H1 (cell line): ENCODE measurements around the gene LRRC25. TPM values are rescaled to one million over a fixed set of nuclear protein-coding genes. Genes with fewer than 3 reads are reported as not detected.
A peak's percentile ranks its signal among the peaks of the same experiment; 100 is the strongest.

Experiments used
- CTCF ChIA-PET: fragments of 300-600 bp; sonication (Branson Sonifier 250); formaldehyde crosslinking; loops from one replicate; lab custom pipeline; 2021; ENCODE audit not compliant: partially characterized antibody; lab: Charles Lee
- POLR2A ChIA-PET: fragments of 300-600 bp; sonication (Branson Sonifier 250); formaldehyde crosslinking; loops from one replicate; lab custom pipeline; 2021; ENCODE audit warnings: inconsistent platforms; ENCODE audit not compliant: partially characterized antibody; lab: Charles Lee
- DNase-seq, 2 experiments: peaks; one replicate each; pipeline versions ENCODE4 v3.0.0 to v3.0.0-alpha.2; 2010 to 2022; ENCODE audit warnings: low spot score in 2 of 2, low read depth in 1 of 2, mixed read lengths in 1 of 2
- FAIRE-seq: peaks from 2 replicates; lab custom pipeline; 2011; peaks lifted over from hg19 to GRCh38; lab: Jason Lieb, UNC
- H2AFZ ChIP-seq: 2 replicates; pipeline ENCODE4 v1.8.1; 2012; ENCODE audit warnings: low read length, inconsistent platforms
- H2AK5ac ChIP-seq: 2 replicates; pipeline ENCODE4 v1.6.1; 2013; ENCODE audit warnings: low read depth, low read length
- H2BK120ac ChIP-seq: replicated peaks from 2 replicates; pipeline ENCODE3; 2013; ENCODE audit warnings: low read depth, low read length, inconsistent platforms
- H2BK12ac ChIP-seq: 2 replicates; pipeline ENCODE4 v1.6.1; 2013; ENCODE audit warnings: low read depth, low read length
- H2BK15ac ChIP-seq: 2 replicates; pipeline ENCODE4 v1.6.1; 2013; ENCODE audit warnings: low read length
- H2BK20ac ChIP-seq: 2 replicates; pipeline ENCODE4 v1.6.1; 2013; ENCODE audit warnings: low read length
- H2BK5ac ChIP-seq: 2 replicates; pipeline ENCODE4 v1.6.1; 2013; ENCODE audit warnings: low read depth, low read length
- H3K14ac ChIP-seq: 2 replicates; pipeline ENCODE4 v1.6.1; 2013; ENCODE audit warnings: inconsistent platforms; ENCODE audit not compliant: insufficient read length
- H3K18ac ChIP-seq: 2 replicates; pipeline ENCODE4 v1.6.1; 2013; ENCODE audit warnings: low read length; ENCODE audit errors: extremely low read depth
- H3K23ac ChIP-seq: 2 replicates; pipeline ENCODE4 v1.6.1; 2013; ENCODE audit warnings: inconsistent platforms; ENCODE audit not compliant: insufficient read length
- H3K23me2 ChIP-seq: 2 replicates; pipeline ENCODE4 v1.6.1; 2013; ENCODE audit warnings: low read depth, low read length
- H3K27ac ChIP-seq: 2 replicates; pipeline ENCODE4 v1.6.1; 2011; ENCODE audit warnings: low read depth, low read length, inconsistent platforms
- H3K27me3 ChIP-seq, 4 experiments: replicated peaks in 1 of 4; 1 replicate in 1 of 4; 2 replicates in 3 of 4; pipeline versions ENCODE4 v1.6.1 to v1.8.1; 2011 to 2013; ENCODE audit warnings: low read length in 3 of 4, mild to moderate bottlenecking in 3 of 4, inconsistent platforms in 2 of 4, mixed read lengths in 2 of 4, moderate library complexity in 1 of 4; ENCODE audit not compliant: control insufficient read depth in 3 of 4, insufficient read depth in 3 of 4; ENCODE audit errors: extremely low read depth in 1 of 4
- H3K36me3 ChIP-seq, 4 experiments: 2 replicates each; pipeline versions ENCODE4 v1.6.1 to v1.8.1; 2011 to 2013; ENCODE audit warnings: mild to moderate bottlenecking in 4 of 4, low read length in 3 of 4, moderate library complexity in 2 of 4, control low read depth in 1 of 4, inconsistent platforms in 1 of 4; ENCODE audit not compliant: insufficient read depth in 4 of 4, control insufficient read depth in 2 of 4
- H3K4ac ChIP-seq: replicated peaks from 2 replicates; pipeline ENCODE3; 2013; ENCODE audit warnings: low read length, low read depth, mixed read lengths, inconsistent platforms; ENCODE audit not compliant: insufficient read length
- H3K4me1 ChIP-seq, 4 experiments: replicated peaks in 1 of 4; 1 replicate in 1 of 4; 2 replicates in 3 of 4; pipeline versions ENCODE4 v1.6.1 to v1.8.1; 2011 to 2013; ENCODE audit warnings: low read length in 3 of 4, inconsistent platforms in 2 of 4, mixed read lengths in 1 of 4; ENCODE audit not compliant: insufficient read depth in 4 of 4, control insufficient read depth in 3 of 4
- H3K4me2 ChIP-seq, 2 experiments: 2 replicates each; pipeline versions ENCODE4 v1.6.1 to v1.8.1; 2011 to 2013; ENCODE audit warnings: low read depth in 2 of 2, low read length in 2 of 2, control low read depth in 1 of 2, inconsistent platforms in 1 of 2, mild to moderate bottlenecking in 1 of 2; ENCODE audit not compliant: insufficient read depth in 1 of 2
- H3K4me3 ChIP-seq, 4 experiments: fragments of 200-600, 300-600 bp in 1 of 4; sonication (generic), shearing (Covaris generic), sonication (Bioruptor Twin) in 1 of 4; 2 replicates each; pipeline versions ENCODE4 v1.5.1 to v1.8.1; 2011 to 2016; ENCODE audit warnings: low read length in 4 of 4, low read depth in 3 of 4, control low read depth in 2 of 4, inconsistent platforms in 2 of 4, mild to moderate bottlenecking in 2 of 4, mixed read lengths in 1 of 4, moderate library complexity in 1 of 4; ENCODE audit not compliant: insufficient read depth in 2 of 4; ENCODE audit errors: extremely low read depth in 1 of 4
- H3K56ac ChIP-seq: replicated peaks from 2 replicates; pipeline ENCODE3; 2013; ENCODE audit warnings: low read depth, mild to moderate bottlenecking, mixed read lengths, low read length, inconsistent platforms; ENCODE audit not compliant: insufficient read length
- H3K79me1 ChIP-seq: 2 replicates; pipeline ENCODE4 v1.6.1; 2013; ENCODE audit warnings: low read depth, low read length, control low read depth
- H3K79me2 ChIP-seq, 2 experiments: 2 replicates each; pipeline versions ENCODE4 v1.6.1 to v1.8.1; 2012 to 2013; ENCODE audit warnings: low read length in 2 of 2, mild to moderate bottlenecking in 2 of 2, inconsistent platforms in 1 of 2; ENCODE audit not compliant: insufficient read depth in 2 of 2, control insufficient read depth in 1 of 2
- H3K9ac ChIP-seq, 4 experiments: replicated peaks in 1 of 4; 1 replicate in 1 of 4; 2 replicates in 3 of 4; pipeline versions ENCODE4 v1.6.1 to v1.8.1; 2011 to 2013; ENCODE audit warnings: low read depth in 3 of 4, low read length in 3 of 4, control low read depth in 2 of 4, mild to moderate bottlenecking in 2 of 4, moderate library complexity in 2 of 4, inconsistent platforms in 1 of 4; ENCODE audit errors: extremely low read depth in 1 of 4
- H3K9me3 ChIP-seq, 2 experiments: 2 replicates each; pipeline versions ENCODE4 v1.6.1 to v1.8.1; 2012 to 2013; ENCODE audit warnings: mild to moderate bottlenecking in 2 of 2, moderate library complexity in 2 of 2, control low read depth in 1 of 2, inconsistent platforms in 1 of 2, low read depth in 1 of 2, low read length in 1 of 2, mixed read lengths in 1 of 2; ENCODE audit not compliant: insufficient read depth in 2 of 2
- H4K20me1 ChIP-seq, 2 experiments: replicated peaks in 1 of 2; 2 replicates each; pipeline versions ENCODE3 to v1.8.1; 2011 to 2013; ENCODE audit warnings: inconsistent platforms in 2 of 2, low read length in 2 of 2, mild to moderate bottlenecking in 1 of 2; ENCODE audit not compliant: insufficient read depth in 2 of 2, control insufficient read depth in 1 of 2
- H4K5ac ChIP-seq: 2 replicates; pipeline ENCODE4 v1.6.1; 2013; ENCODE audit warnings: low read length, low read depth, mixed read lengths, inconsistent platforms; ENCODE audit not compliant: insufficient read length
- H4K8ac ChIP-seq: 2 replicates; pipeline ENCODE4 v1.8.0; 2013; ENCODE audit warnings: mild to moderate bottlenecking, moderate library complexity, low read length, inconsistent platforms; ENCODE audit not compliant: insufficient read depth; ENCODE audit errors: extremely low read depth
- H4K91ac ChIP-seq: replicated peaks from 2 replicates; pipeline ENCODE3; 2013; ENCODE audit warnings: low read length, mixed read lengths, inconsistent platforms; ENCODE audit not compliant: insufficient read length
- BCL11A ChIP-seq, 2 experiments: IDR thresholded peaks; one replicate each; pipeline ENCODE4 v1.6.1; 2011; ENCODE audit warnings: low read depth in 2 of 2, low read length in 2 of 2, mild to moderate bottlenecking in 2 of 2
- EP300 ChIP-seq, 2 experiments: IDR thresholded peaks; 1 replicate in 1 of 2; 2 replicates in 1 of 2; pipeline ENCODE4 v1.6.1; 2011 to 2012; ENCODE audit warnings: low read depth in 2 of 2, low read length in 2 of 2, mild to moderate bottlenecking in 2 of 2, borderline replicate concordance in 1 of 2, inconsistent platforms in 1 of 2, moderate library complexity in 1 of 2
- FOSL1 ChIP-seq: IDR thresholded peaks from 2 replicates; pipeline ENCODE4 v1.6.1; 2011; ENCODE audit warnings: mild to moderate bottlenecking, low read depth, low read length, moderate library complexity; ENCODE audit not compliant: insufficient read depth
- HDAC2 ChIP-seq, 2 experiments: fragments of 300-600 bp in 1 of 2; sonication (generic) in 1 of 2; IDR thresholded peaks; 2 replicates each; pipeline ENCODE4 v1.6.1; 2011 to 2012; ENCODE audit warnings: low read depth in 2 of 2, low read length in 2 of 2, mild to moderate bottlenecking in 2 of 2, moderate library complexity in 2 of 2, borderline replicate concordance in 1 of 2, inconsistent platforms in 1 of 2
- POU5F1 ChIP-seq: IDR thresholded peaks from 2 replicates; pipeline ENCODE4 v1.6.1; 2011; ENCODE audit warnings: low read depth, mild to moderate bottlenecking, low read length, moderate library complexity
- SP1 ChIP-seq: IDR thresholded peaks from 2 replicates; pipeline ENCODE4 v1.6.1; 2011; ENCODE audit warnings: low read depth, low read length
- ZNF274 ChIP-seq: IDR thresholded peaks from 2 replicates; pipeline ENCODE4 v1.7.0; 2012; ENCODE audit warnings: low read length, borderline replicate concordance; ENCODE audit errors: extremely low read depth
- WGBS, 2 experiments: shearing (Covaris generic) in 1 of 2; methylation state at CpG; one replicate each; pipeline versions ENCODE4 v1.1.6 to v1.1.7; 2013 to 2015; ENCODE audit warnings: low lambda C conversion rate in 2 of 2, mixed read lengths in 2 of 2, inconsistent platforms in 1 of 2, low coverage in 1 of 2, missing lambda C conversion rate in 1 of 2; ENCODE audit not compliant: insufficient replicate concordance in 2 of 2, insufficient coverage in 1 of 2, insufficient read length in 1 of 2; ENCODE audit errors: extremely low coverage in 1 of 2, missing lambda C conversion rate in 1 of 2; 5-methylcytosine and 5-hydroxymethylcytosine counted together
- long read RNA-seq, 2 experiments: library from RNA in 1 of 2; library from capped mRNA in 1 of 2; stranded (forward); transcript quantifications; one replicate each; pipeline ENCODE4 v2.0.0, GENCODE V29; 2021; ENCODE audit warnings: inconsistent platforms in 1 of 2
- polyA minus RNA-seq, 3 experiments: library from RNA; depleted of rRNA, polyadenylated mRNA; stranded (reverse); fragments of >200 nt; gene quantifications; 1 replicate in 2 of 3; 2 replicates in 1 of 3; pipeline ENCODE4 v1.2.3, GENCODE V29; 2011
- polyA plus RNA-seq, 7 experiments: library from polyadenylated mRNA; depleted of rRNA in 3 of 7; stranded (reverse) in 5 of 7; unstranded in 2 of 7; fragments of >200 nt in 5 of 7; fragments of 200-250 nt in 2 of 7; gene quantifications; 1 replicate in 5 of 7; 2 replicates in 1 of 7; 4 replicates in 1 of 7; pipeline versions ENCODE4 v1.2.1 to v1.2.3, GENCODE V29; 2011 to 2013; ENCODE audit warnings: missing spikeins in 2 of 7, mixed read lengths in 2 of 7
- total RNA-seq: library from RNA; stranded (reverse); fragmentation: NEBNext Ultra II Directional; extraction: Animal tissue kit (Norgen Biotek cat#: 25700); gene quantifications from 2 replicates; pipeline ENCODE4 v1.2.1, GENCODE V29; 2021

The LRRC25 gene
- total RNA-seq: 0.20 and 0.23 TPM in 2 replicates
- polyA plus RNA-seq (2011; rRNA removed): 0.31 and 0.41 TPM in 2 replicates
- polyA plus RNA-seq (2011; cell fraction: cytosol; rRNA removed): 0.35 TPM
- polyA plus RNA-seq (2011; cell fraction: nucleus; rRNA removed): 0.30 TPM
- polyA plus RNA-seq (2012, experiment 1 of 2): 0.09 to 0.29 TPM (median 0.19 TPM) in 3 of 4 replicates, not detected in the other
- polyA plus RNA-seq (2012, experiment 2 of 2): 0.16 TPM
- 0.14 TPM for polyA plus RNA-seq (2013, experiment 1 of 2)
- 0.13 TPM for polyA plus RNA-seq (2013, experiment 2 of 2)
- polyA minus RNA-seq (2011; rRNA and poly(A)+ RNA removed): 0.35 and 0.46 TPM in 2 replicates
- not detected for polyA minus RNA-seq (2011; cell fraction: cytosol; rRNA and poly(A)+ RNA removed)
- not detected for polyA minus RNA-seq (2011; cell fraction: nucleus; rRNA and poly(A)+ RNA removed)
- long read RNA-seq, experiment 1: 0 reads
- long read RNA-seq, experiment 2: 0 reads

DNA sequence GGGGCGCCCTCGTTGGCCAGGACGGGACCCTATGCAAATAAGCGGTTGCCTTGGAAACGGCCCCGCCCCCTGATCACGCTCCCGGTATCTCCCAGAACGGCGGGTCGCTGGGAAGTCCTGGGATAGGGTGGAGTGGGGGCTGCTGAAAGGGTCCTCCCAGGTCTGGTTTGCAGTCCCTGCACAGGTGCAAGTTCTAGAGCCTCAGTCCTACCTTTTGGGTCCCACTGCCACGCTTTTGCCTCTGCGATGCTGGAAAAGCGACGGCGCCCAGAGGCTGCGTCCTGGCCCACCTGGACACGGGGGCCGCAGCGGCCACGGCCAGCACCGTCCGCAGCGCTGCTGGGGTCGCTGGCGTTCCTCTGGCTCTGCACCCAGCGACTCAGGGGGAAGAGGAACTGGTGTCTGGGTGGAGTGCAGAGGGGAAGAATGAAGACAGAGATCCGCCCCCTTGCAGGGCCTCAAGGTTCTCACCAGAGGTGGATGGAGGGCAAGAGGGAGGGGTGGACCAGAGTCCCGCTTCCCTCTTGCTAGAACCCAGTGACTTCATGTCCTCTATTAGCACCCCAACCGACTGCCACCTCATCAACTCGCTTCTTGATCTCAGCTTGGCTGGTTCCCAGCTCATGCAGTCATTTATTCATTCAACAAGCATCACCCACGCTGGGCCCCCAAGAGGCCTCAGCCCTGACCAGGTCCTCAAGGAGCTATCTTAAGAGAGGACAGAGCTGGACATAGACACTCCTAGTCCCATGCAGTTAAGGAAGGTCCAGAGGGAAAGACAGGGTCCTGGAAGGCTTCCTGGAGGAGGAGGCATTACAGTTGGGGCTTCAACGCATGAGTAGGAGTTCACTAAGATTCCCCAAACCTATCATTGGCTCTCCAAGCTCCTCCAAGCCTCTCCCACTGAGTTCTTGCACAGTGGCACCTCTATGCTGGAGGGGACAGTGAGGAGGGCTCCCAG is at the start of gene LRRC25:
LRRC25 (minus strand) TSS at position 381 of the 961 bp plus-strand sequence. CDS start 659 bp downstream, outside the sequence.
- no peak for FAIRE-seq
- Histone ChIP-seq H2AK5ac (peak within 1 kb of the TSS; percentile 86; the same call in 1 of the 2 replicates), H3K4me1 (peaks cover 0 to 12% (median 4%) of the 10 kb centered on the region in 4 experiments; a peak in 5 of 7 replicates), H3K18ac (peak within 1 kb of the TSS; percentile 38; the same call in 1 of the 2 replicates), H3K27me3 (peaks cover 0 to 3% (median under 1%) of the 10 kb centered on the region in 4 experiments; a peak in 3 of 7 replicates), H2AFZ (peak within 1 kb of the TSS; percentile 71; the same call in 1 of the 2 replicates), H3K79me1 (no peaks in the 10 kb centered on the region), H2BK20ac (peak within 1 kb of the TSS; percentile 61; the same call in 1 of the 2 replicates), H4K20me1 (no peaks in the 10 kb centered on the region), H4K91ac (peak within 1 kb of the TSS; percentile 2), H4K8ac (no peak within 1 kb of the TSS), H3K23ac (no peak within 1 kb of the TSS), H3K36me3 (no peaks in the 10 kb centered on the region), H3K27ac (no peak within 1 kb of the TSS), H3K9ac (no peak within 1 kb of the TSS), H2BK120ac (no peak within 1 kb of the TSS), H3K4me2 (peak within 1 kb of the TSS; percentile 26 to 63; a peak in 3 of 4 replicates), H3K4me3 (peak within 1 kb of the TSS in 3 of 4 experiments; percentile 16 to 51 (median 24); a peak in 4 of 8 replicates), H2BK12ac (peak within 1 kb of the TSS; percentile 75; the same call in 1 of the 2 replicates), H3K14ac (no peak within 1 kb of the TSS), H2BK15ac (peak within 1 kb of the TSS; percentile 74; the same call in 1 of the 2 replicates), H3K9me3 (no peaks in the 10 kb centered on the region), H3K4ac (peak within 1 kb of the TSS; percentile 75), H3K23me2 (no peaks in the 10 kb centered on the region), H3K79me2 (no peaks in the 10 kb centered on the region), H2BK5ac (peak within 1 kb of the TSS; percentile 69; the same call in 1 of the 2 replicates), H4K5ac (no peak within 1 kb of the TSS), H3K56ac (no peak within 1 kb of the TSS)
- DNase-seq: peak in 1 of 2 experiments; percentile 91
- WGBS, 2 experiments: 46% methylated on average over 33 of the region's 33 CpGs; no CpG with 5 or more reads in 1 of the 2 experiments
- CTCF ChIA-PET: interaction anchor here (1.0 to 12.8 kb wide), 5 partner anchors 9 to 122 kb away, joined by 3 to 174 read pairs (median 4); partner anchors contain the start of gene GDF15
- POLR2A ChIA-PET: interaction anchor here (1.4 to 3.4 kb wide), 3 partner anchors 19 to 116 kb away, joined by 3 to 12 read pairs (median 4); partner anchors contain the start of gene JUND
- TF ChIP-seq BCL11A (IDR thresholded peaks at IDR 0.05; ENCODE audit: low read depth in 2 of 2, low read length in 2 of 2) (no peak), HDAC2 (IDR thresholded peaks at IDR 0.05; ENCODE audit: borderline replicate concordance in 1 of 2, low read depth in 2 of 2, low read length in 2 of 2) (peak in 1 of 2 experiments; percentile 8; a peak in 1 of 4 replicates), FOSL1 (no peak), EP300 (IDR thresholded peaks at IDR 0.05; ENCODE audit: borderline replicate concordance in 1 of 2, low read depth in 2 of 2, low read length in 2 of 2) (no peak), SP1 (0 out of 2 replicates have a peak, but pooled peaks have one; percentile 8), ZNF274 (no peak), POU5F1 (no peak)
